IMR-90 (cell line): Measurements from ENCODE around the gene CYSLTR2. TPM values are rescaled to one million over a fixed set of nuclear protein-coding genes. Genes with fewer than 3 reads are reported as not detected.

ENCODE experiments used
- ATAC-seq: fragments of 200-7000 bp; cut with Tn5 transposase; 2 replicates; pipeline ENCODE4 v1.9.1; 2020; ENCODE audit warnings: low read depth, mild to moderate bottlenecking, moderate library complexity
- BruUV-seq: library from RNA; stranded (reverse); fragments of 400-500 nt; replicated peaks from 2 replicates; lab custom pipeline; 2021; lab: Mats Ljungman, UMichigan
- CTCF ChIA-PET: fragments of 300-600 bp; formaldehyde crosslinking; extraction: SDS; loops from one replicate; lab custom pipeline; 2021; ENCODE audit warnings: antibody characterized with exemption; lab: Yijun Ruan, JAX
- POLR2A ChIA-PET: fragments of 300-600 bp; sonication (Branson Sonifier 250); formaldehyde crosslinking; loops from one replicate; lab custom pipeline; 2022; ENCODE audit warnings: antibody characterized with exemption; ENCODE audit not compliant: unreplicated experiment; lab: Charles Lee
- DNase-seq: peaks from one replicate; pipeline ENCODE4 v3.0.0; 2013
- H2AFZ ChIP-seq: replicated peaks from 2 replicates; pipeline ENCODE3; 2013; ENCODE audit warnings: low read length, mild to moderate bottlenecking; ENCODE audit not compliant: poor library complexity
- H2AK5ac ChIP-seq: 2 replicates; pipeline ENCODE4 v1.6.1; 2013; ENCODE audit warnings: low read depth, low read length, inconsistent platforms
- H2AK9ac ChIP-seq: replicated peaks from 2 replicates; pipeline ENCODE3; 2013; ENCODE audit warnings: mild to moderate bottlenecking, low read depth, low read length, moderate library complexity; ENCODE audit not compliant: poor library complexity
- H2BK120ac ChIP-seq: 2 replicates; pipeline ENCODE4 v1.6.1; 2013; ENCODE audit warnings: low read depth, low read length, inconsistent platforms
- H2BK15ac ChIP-seq: 3 replicates; pipeline ENCODE4 v1.6.1; 2013; ENCODE audit warnings: low read depth, low read length, inconsistent platforms
- H2BK20ac ChIP-seq: 2 replicates; pipeline ENCODE4 v1.6.1; 2013; ENCODE audit warnings: low read depth, mild to moderate bottlenecking, inconsistent platforms, low read length, moderate library complexity
- H2BK5ac ChIP-seq: 2 replicates; pipeline ENCODE4 v1.6.1; 2013; ENCODE audit warnings: mild to moderate bottlenecking, low read depth, low read length, inconsistent platforms; ENCODE audit not compliant: poor library complexity, severe bottlenecking
- H3K14ac ChIP-seq: replicated peaks from 2 replicates; pipeline ENCODE4 v1.6.1; 2013; ENCODE audit warnings: low read depth, low read length, inconsistent platforms
- H3K18ac ChIP-seq: 2 replicates; pipeline ENCODE4 v1.6.1; 2013; ENCODE audit warnings: low read depth, low read length, control low read depth
- H3K23ac ChIP-seq: 2 replicates; pipeline ENCODE4 v1.6.1; 2013; ENCODE audit warnings: low read depth, low read length, inconsistent platforms
- H3K27ac ChIP-seq: 2 replicates; pipeline ENCODE4 v1.5.1; 2013; ENCODE audit warnings: mild to moderate bottlenecking, control low read depth, low read length; ENCODE audit not compliant: insufficient read depth
- H3K27me3 ChIP-seq: 2 replicates; pipeline ENCODE4 v1.6.1; 2013; ENCODE audit warnings: low read length; ENCODE audit not compliant: control insufficient read depth, insufficient read depth
- H3K36me3 ChIP-seq: 2 replicates; pipeline ENCODE4 v1.6.1; 2013; ENCODE audit warnings: low read length, mixed read lengths; ENCODE audit not compliant: control insufficient read depth, insufficient read depth
- H3K4ac ChIP-seq: 2 replicates; pipeline ENCODE4 v1.6.1; 2013; ENCODE audit warnings: low read depth, low read length, inconsistent platforms
- H3K4me1 ChIP-seq: 2 replicates; pipeline ENCODE4 v1.6.1; 2013; ENCODE audit warnings: low read length, mixed read lengths; ENCODE audit not compliant: control insufficient read depth, insufficient read depth
- H3K4me2 ChIP-seq: 2 replicates; pipeline ENCODE4 v1.6.1; 2013; ENCODE audit warnings: low read depth, mild to moderate bottlenecking, control low read depth, low read length, moderate library complexity
- H3K4me3 ChIP-seq: 2 replicates; pipeline ENCODE4 v1.5.1; 2013; ENCODE audit warnings: low read depth, mild to moderate bottlenecking, control low read depth, low read length, moderate library complexity; ENCODE audit not compliant: insufficient read depth
- H3K56ac ChIP-seq: 2 replicates; pipeline ENCODE4 v1.6.1; 2013; ENCODE audit warnings: low read length, inconsistent platforms; ENCODE audit not compliant: insufficient read depth; ENCODE audit errors: extremely low read depth
- H3K79me1 ChIP-seq, 2 experiments: 2 replicates each; pipeline ENCODE4 v1.6.1; 2013; ENCODE audit warnings: low read length in 2 of 2, inconsistent platforms in 1 of 2, low read depth in 1 of 2
- H3K9ac ChIP-seq: 2 replicates; pipeline ENCODE4 v1.6.1; 2013; ENCODE audit warnings: low read depth, low read length, control low read depth
- H3K9me1 ChIP-seq: 2 replicates; pipeline ENCODE4 v1.6.1; 2013; ENCODE audit warnings: low read length, inconsistent platforms; ENCODE audit not compliant: insufficient read depth
- H3K9me3 ChIP-seq: 2 replicates; pipeline ENCODE4 v1.6.1; 2013; ENCODE audit warnings: low read length; ENCODE audit not compliant: control insufficient read depth, insufficient read depth
- H4K20me1 ChIP-seq: 2 replicates; pipeline ENCODE4 v1.6.1; 2013; ENCODE audit warnings: low read length, inconsistent platforms; ENCODE audit not compliant: insufficient read depth
- H4K5ac ChIP-seq: 2 replicates; pipeline ENCODE4 v1.6.1; 2013; ENCODE audit warnings: mild to moderate bottlenecking, low read depth, low read length, control low read depth
- H4K8ac ChIP-seq, 2 experiments: 2 replicates each; pipeline ENCODE4 v1.6.1; 2013; ENCODE audit warnings: low read depth in 2 of 2, low read length in 2 of 2, control low read depth in 1 of 2, inconsistent platforms in 1 of 2
- H4K91ac ChIP-seq: 2 replicates; pipeline ENCODE4 v1.6.1; 2013; ENCODE audit warnings: low read depth, low read length, inconsistent platforms; ENCODE audit not compliant: insufficient read depth
- BHLHE40 ChIP-seq: fragments of 150-350 bp; IDR thresholded peaks from 2 replicates; pipeline ENCODE4 v1.6.1; 2016; ENCODE audit warnings: mild to moderate bottlenecking, low read depth, low read length
- CHD1 ChIP-seq: IDR thresholded peaks from 2 replicates; pipeline ENCODE4 v1.6.1; 2012; ENCODE audit warnings: low read depth, low read length, improper control_type of control experiment
- ELK1 ChIP-seq: fragments of 150-350 bp; IDR thresholded peaks from 2 replicates; pipeline ENCODE4 v1.6.1; 2016; ENCODE audit warnings: low read depth, mild to moderate bottlenecking, low read length, moderate library complexity, borderline replicate concordance
- FOS ChIP-seq: fragments of 150-350 bp; IDR thresholded peaks from 2 replicates; pipeline ENCODE4 v1.6.1; 2016; ENCODE audit warnings: low read depth, low read length
- MAFK ChIP-seq: IDR thresholded peaks from 2 replicates; pipeline ENCODE4 v1.6.1; 2012; ENCODE audit warnings: low read depth, low read length, improper control_type of control experiment
- MAZ ChIP-seq: IDR thresholded peaks from 2 replicates; pipeline ENCODE4 v1.6.1; 2012; ENCODE audit warnings: low read depth, mild to moderate bottlenecking, low read length, improper control_type of control experiment, moderate library complexity, borderline replicate concordance
- MXI1 ChIP-seq: IDR thresholded peaks from 2 replicates; pipeline ENCODE4 v1.6.1; 2012; ENCODE audit warnings: low read depth, mild to moderate bottlenecking, low read length, moderate library complexity, borderline replicate concordance
- NFE2L2 ChIP-seq: fragments of 150-350 bp; IDR thresholded peaks from 2 replicates; pipeline ENCODE4 v1.6.1; 2016; ENCODE audit warnings: low read depth, mild to moderate bottlenecking, low read length
- POLR2A ChIP-seq: IDR thresholded peaks from 2 replicates; pipeline ENCODE4 v1.6.1; 2012; ENCODE audit warnings: mild to moderate bottlenecking, low read depth, low read length
- RAD21 ChIP-seq: IDR thresholded peaks from 2 replicates; pipeline ENCODE4 v1.6.1; 2012; ENCODE audit warnings: low read length, improper control_type of control experiment
- RCOR1 ChIP-seq: IDR thresholded peaks from 2 replicates; pipeline ENCODE4 v1.6.1; 2012; ENCODE audit warnings: mild to moderate bottlenecking, low read length, improper control_type of control experiment; ENCODE audit not compliant: insufficient replicate concordance
- RFX5 ChIP-seq: IDR thresholded peaks from 2 replicates; pipeline ENCODE4 v1.8.0; 2012; ENCODE audit warnings: low read depth, mild to moderate bottlenecking, low read length, moderate library complexity
- SMC3 ChIP-seq: fragments of 150-350 bp; IDR thresholded peaks from 2 replicates; pipeline ENCODE4 v1.6.1; 2016; ENCODE audit warnings: low read depth, mild to moderate bottlenecking, antibody characterized with exemption, low read length, moderate library complexity
- WGBS, 2 experiments: methylation state at CpG; one replicate each; pipeline versions ENCODE4 v1.1.5 to v1.1.7; 2013; ENCODE audit warnings: missing lambda C conversion rate in 2 of 2; ENCODE audit not compliant: insufficient read length in 1 of 2; ENCODE audit errors: extremely low coverage in 2 of 2; 5-methylcytosine and 5-hydroxymethylcytosine counted together
- dilution Hi-C: fragments of 300-500 bp; cut with HindIII; formaldehyde crosslinking; loops from one replicate; pipeline ENCODE4 v1.14.3; 2018; ENCODE audit warnings: low sequenced_read_pairs; ENCODE audit not compliant: unreplicated experiment
- in situ Hi-C: fragments of 300-500 bp; cut with MboI; formaldehyde crosslinking; loops from 3 replicates; pipeline ENCODE4 v1.14.3; 2019; ENCODE audit warnings: low sequenced_read_pairs, inconsistent platforms, mixed read lengths
- intact Hi-C: fragments of 100-400 bp; cut with micrococcal nuclease; formaldehyde crosslinking; loops from 2 replicates; pipeline ENCODE4 v1.10.0; 2022
- polyA plus RNA-seq, 3 experiments: library from polyadenylated mRNA; depleted of rRNA; stranded (reverse); fragments of >200 nt; gene quantifications; 2 replicates each; pipeline ENCODE4 v1.2.3, GENCODE V29; 2012; ENCODE audit warnings: low replicate concordance in 1 of 3
- total RNA-seq: library from RNA; depleted of rRNA; stranded (reverse); fragments of >200 nt; gene quantifications from 2 replicates; pipeline ENCODE4 v1.2.3, GENCODE V29; 2012

CYSLTR2 gene
- total and polyA plus RNA-seq, 2 of the 4 experiments (the other 2 are of a cell fraction): not detected

- Histone ChIP-seq H3K56ac (no peak overlapping the region), H2AFZ (no peak overlapping the region), H4K91ac (no peak overlapping the region), H2BK120ac (no peak overlapping the region), H4K8ac (no peak overlapping the region), H4K20me1 (no peaks in the 10 kb centered on the region), H3K9ac (no peak overlapping the region), H3K14ac (no peak overlapping the region), H3K36me3 (no peaks in the 10 kb centered on the region), H2BK15ac (no peak overlapping the region), H3K18ac (no peak overlapping the region), H3K4me1 (no peaks in the 10 kb centered on the region; the same call in 1 of the 2 replicates), H3K9me3 (no peaks in the 10 kb centered on the region; the same call in 1 of the 2 replicates), H3K4me2 (no peak overlapping the region), H4K5ac (no peak overlapping the region), H3K9me1 (no peaks in the 10 kb centered on the region; the same call in 1 of the 2 replicates), H2AK5ac (no peak overlapping the region), H3K4me3 (no peak overlapping the region), H3K4ac (no peak overlapping the region), H3K79me1 (no peaks in the 10 kb centered on the region), H2BK20ac (no peak overlapping the region), H2BK5ac (no peak overlapping the region), H3K23ac (no peak overlapping the region), H3K27me3 (no peaks in the 10 kb centered on the region), H2AK9ac (no peak overlapping the region), H3K27ac (no peak overlapping the region)
- ATAC-seq (no peak), DNase-seq (no peak)
- BruUV-seq: no TSS peak
- dilution Hi-C loops: no loop called here
- ChIA-PET CTCF (no interaction called here), POLR2A (interaction anchor here (0.6 kb wide), 1 partner anchor 12 kb away, joined by 13 read pairs; no protein-coding TSS in a partner anchor)
- intact Hi-C loops: no loop called here
- TF ChIP-seq RFX5 (no peak), RCOR1 (no peak), BHLHE40 (no peak), MXI1 (no peak), MAZ (no peak), FOS (no peak), SMC3 (no peak), CHD1 (no peak), MAFK (no peak), ELK1 (no peak), NFE2L2 (no peak), RAD21 (no peak), POLR2A (no peak)
- in situ Hi-C loops: no loop called here
- WGBS, 2 experiments: 100% methylated on average over 1 of the region's 4 CpGs; no CpG with 5 or more reads in 1 of the 2 experiments
These were observed 23.0 kb upstream of the CYSLTR2 start for GRCh38 chr13:48630773-48631172.
